Pancreas (tissue), 10 donors: ENCODE measurements around the gene EPHA3. TPM values are rescaled to one million over a fixed set of nuclear protein-coding genes. Genes with fewer than 3 reads are reported as not detected.

Source experiments
- ATAC-seq, 4 donors: fragments of 200-7000 bp; cut with Tn5 transposase; one replicate each; pipeline versions ENCODE4 v1.8.0 to v1.9.1; 2020; ENCODE audit warnings: mild to moderate bottlenecking in 4 of 4, moderate library complexity in 4 of 4
- DNase-seq, 6 donors: peaks; one replicate each; pipeline ENCODE4 v3.0.0-alpha.2; 2020
- FAIRE-seq: peaks from 2 replicates; lab custom pipeline; 2012; peaks lifted over from hg19 to GRCh38; lab: Jason Lieb, UNC
- H3K27ac ChIP-seq, 4 donors: fragments of 200-600 bp; sonication (generic); 1 replicate in 3 of 4; 2 replicates in 1 of 4; pipeline versions ENCODE4 v1.5.0 to v1.8.0; 2020
- H3K27me3 ChIP-seq, 4 donors: fragments of 200-600 bp; one replicate each; pipeline ENCODE4 v1.8.0; 2021
- H3K36me3 ChIP-seq, 3 donors: fragments of 200-600 bp; sonication (generic) in 1 of 3; one replicate each; pipeline versions ENCODE4 v1.5.0 to v1.8.0; 2020 to 2021
- H3K4me1 ChIP-seq, 3 donors: fragments of 200-600 bp; one replicate each; pipeline ENCODE4 v1.8.0; 2021
- H3K4me3 ChIP-seq, 4 donors: fragments of 200-600 bp; sonication (generic) in 2 of 4; one replicate each; pipeline versions ENCODE4 v1.5.0 to v1.8.0; 2020 to 2021
- H3K9me3 ChIP-seq, 4 donors: fragments of 200-600 bp; one replicate each; pipeline ENCODE4 v1.8.0; 2021
- WGBS, 2 donors: extraction: QIAGEN DNeasy Blood & Tissue Kit; methylation state at CpG; one replicate each; pipeline ENCODE4 v1.1.7; 2013; 5-methylcytosine and 5-hydroxymethylcytosine counted together
- intact Hi-C, 3 donors: fragments of 100-400 bp; cut with DNase I; formaldehyde crosslinking; loops; one replicate each; pipeline versions ENCODE4 v1.11.1 to v1.14.2; 2022
- polyA plus RNA-seq, 2 donors: library from polyadenylated mRNA; stranded (reverse); fragments of 200-250 nt; gene quantifications; one replicate each; pipeline ENCODE4 v1.2.3, GENCODE V29; 2013
- total RNA-seq, 6 donors: library from RNA; stranded (reverse); fragmentation: NEBNext Ultra II Directional in 4 of 6; extraction: Animal tissue kit (Norgen Biotek cat#: 25700) in 4 of 6; gene quantifications; one replicate each; pipeline versions ENCODE4 v1.2.1 to v1.2.4, GENCODE V29; 2021 to 2023
- TF ChIP-seq, protein P1 (sequence below), 4 donors: fragments of 200-600 bp; sonication (generic) in 3 of 4; IDR thresholded peaks; one replicate each; pipeline versions ENCODE4 v1.5.0 to v1.8.0; 2021; ENCODE audit warnings: antibody characterized with exemption in 4 of 4
- donor health status: healthy with polysubstance abuse.
- donor health status: DM: no; HTN: no; CAD: no; lungs with moderate emphysema.
- donor health status: DM: no; HTN: no; CAD: no.
- donor health status: control.
- donor health status: control.
- donor health status: Bipolar disorder and iron deficiency.
- donor health status: DM: yes; HTN: yes; CAD: no.
- donor health status: DM: no; HTN: no; CAD: no.
- donor health status: DM: no; HTN: no; CAD: no.
- donor health status: DM: yes; HTN: yes; CAD: no.

Gene EPHA3
- total and polyA plus RNA-seq, 8 donors: 0.27 to 7.7 (median 0.80) TPM

DNA sequence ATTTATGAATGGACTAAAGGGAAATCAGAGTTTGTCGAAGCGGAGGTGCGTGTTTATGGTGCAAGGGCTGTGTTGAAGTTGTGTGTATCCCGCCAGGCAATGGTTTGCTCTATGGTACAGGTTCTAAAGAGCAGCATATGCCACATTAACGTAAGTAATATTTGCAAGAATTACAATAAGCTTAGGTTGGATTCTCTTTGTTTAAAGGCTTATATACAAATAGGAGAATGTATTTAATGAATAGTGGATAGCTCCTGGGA, 800 bp downstream of the EPHA3 start:
- H3K36me3 ChIP-seq: no peaks in the 10 kb centered on the region

GRCh38 chr3:89113344-89113743, 5.9 kb downstream of the EPHA3 start:
- FAIRE-seq: no peak
- no peak for DNase-seq
- TF ChIP-seq, protein P1, sequence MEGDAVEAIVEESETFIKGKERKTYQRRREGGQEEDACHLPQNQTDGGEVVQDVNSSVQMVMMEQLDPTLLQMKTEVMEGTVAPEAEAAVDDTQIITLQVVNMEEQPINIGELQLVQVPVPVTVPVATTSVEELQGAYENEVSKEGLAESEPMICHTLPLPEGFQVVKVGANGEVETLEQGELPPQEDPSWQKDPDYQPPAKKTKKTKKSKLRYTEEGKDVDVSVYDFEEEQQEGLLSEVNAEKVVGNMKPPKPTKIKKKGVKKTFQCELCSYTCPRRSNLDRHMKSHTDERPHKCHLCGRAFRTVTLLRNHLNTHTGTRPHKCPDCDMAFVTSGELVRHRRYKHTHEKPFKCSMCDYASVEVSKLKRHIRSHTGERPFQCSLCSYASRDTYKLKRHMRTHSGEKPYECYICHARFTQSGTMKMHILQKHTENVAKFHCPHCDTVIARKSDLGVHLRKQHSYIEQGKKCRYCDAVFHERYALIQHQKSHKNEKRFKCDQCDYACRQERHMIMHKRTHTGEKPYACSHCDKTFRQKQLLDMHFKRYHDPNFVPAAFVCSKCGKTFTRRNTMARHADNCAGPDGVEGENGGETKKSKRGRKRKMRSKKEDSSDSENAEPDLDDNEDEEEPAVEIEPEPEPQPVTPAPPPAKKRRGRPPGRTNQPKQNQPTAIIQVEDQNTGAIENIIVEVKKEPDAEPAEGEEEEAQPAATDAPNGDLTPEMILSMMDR (IDR thresholded peaks at IDR 0.05): no peak
- H3K4me3 ChIP-seq: no peak overlapping the region
- intact Hi-C loops: no loop called here
- peaks cover 5 to 36% (median 18%) of the 10 kb centered on the region in 4 donors for H3K27me3 ChIP-seq
- no peak for ATAC-seq
- no peaks in the 10 kb centered on the region for H3K36me3 ChIP-seq
- 42 to 52% methylated on average over 4 of the region's 4 CpGs for WGBS, 2 donors
- H3K9me3 ChIP-seq: no peaks in the 10 kb centered on the region
- no peak overlapping the region for H3K27ac ChIP-seq
- H3K4me1 ChIP-seq: no peaks in the 10 kb centered on the region

More for the DNA sequence above, 800 bp downstream of the EPHA3 start:
- peaks cover 5 to 61% (median 21%) of the 10 kb centered on the region in 4 donors for H3K27me3 ChIP-seq
- FAIRE-seq: no peak
- no peak for DNase-seq
- peak in 1 of 4 donors; percentile 25 for ATAC-seq
- peaks cover 0 to 5% (median 0%) of the 10 kb centered on the region in 3 donors for H3K4me1 ChIP-seq
- intact Hi-C loops: loop anchor here in 1 of 3 donors (10.0 kb wide), 1 partner anchor 903 kb away; no protein-coding TSS in a partner anchor
- TF ChIP-seq, protein P1 (IDR thresholded peaks at IDR 0.05): no peak
- H3K27ac ChIP-seq: no peak overlapping the region
- 32 to 36% methylated on average over 5 of the region's 5 CpGs for WGBS, 2 donors
- H3K9me3 ChIP-seq: no peaks in the 10 kb centered on the region
- H3K4me3 ChIP-seq: peak overlapping the region in 2 of 4 donors; percentile 5 to 17

- Histone ChIP-seq H3K27ac (no peak overlapping the region), H3K9me3 (no peaks in the 10 kb centered on the region), H3K4me3 (peak overlapping the region in 3 of 4 donors; percentile 5 to 41 (median 26)), H3K36me3 (no peaks in the 10 kb centered on the region), H3K27me3 (peaks cover 5 to 32% (median 14%) of the 10 kb centered on the region in 4 donors), H3K4me1 (no peaks in the 10 kb centered on the region)
- TF ChIP-seq, protein P1 (IDR thresholded peaks at IDR 0.05): peak; percentile 17 to 57 (median 44)
- intact Hi-C loops: no loop called here
- FAIRE-seq (no peak), ATAC-seq (peak; percentile 98 to 99 (median 99)), DNase-seq (peak; percentile 52 to 88 (median 62))
- 3 to 4% methylated on average over 42 of the region's 42 CpGs for WGBS, 2 donors
These were observed 6.7 kb downstream of the EPHA3 start for GRCh38 chr3:89113893-89114840.

DNA sequence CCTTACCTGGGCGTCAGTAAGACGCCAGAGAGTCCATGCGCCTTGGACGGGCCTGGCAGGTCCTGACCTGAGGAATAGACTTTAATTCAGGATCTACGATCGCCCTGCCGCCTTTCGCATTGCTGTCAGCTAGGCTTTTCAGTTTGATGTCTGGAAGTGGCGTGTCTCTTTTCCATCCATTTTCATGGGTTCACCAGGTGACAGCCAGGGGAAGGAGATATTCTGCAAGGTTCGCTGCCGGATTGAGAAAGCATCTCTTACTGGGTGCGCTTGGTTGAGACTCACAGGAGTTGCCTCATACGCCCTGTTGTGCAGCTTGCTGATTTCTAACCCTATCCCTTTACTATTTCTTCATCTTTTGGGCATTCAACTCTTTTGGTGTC, 7.4 kb downstream of the EPHA3 start:
- H3K4me1 ChIP-seq: no peaks in the 10 kb centered on the region
- intact Hi-C loops: no loop called here
- ATAC-seq (peak in 1 of 4 donors; percentile 16), DNase-seq (no peak), FAIRE-seq (no peak)
- peaks cover 5 to 26% (median 10%) of the 10 kb centered on the region in 4 donors for H3K27me3 ChIP-seq
- 11 to 12% methylated on average over 13 of the region's 13 CpGs for WGBS, 2 donors
- H3K4me3 ChIP-seq: peak overlapping the region in 3 of 4 donors; percentile 5 to 41 (median 26)
- no peaks in the 10 kb centered on the region for H3K9me3 ChIP-seq
- H3K27ac ChIP-seq: no peak overlapping the region
- no peaks in the 10 kb centered on the region for H3K36me3 ChIP-seq
- TF ChIP-seq, protein P1 (IDR thresholded peaks at IDR 0.05): peak in 1 of 4 donors; percentile 5

GRCh38 chr3:89116476-89116875, 9.1 kb downstream of the EPHA3 start:
- TF ChIP-seq, protein P1 (IDR thresholded peaks at IDR 0.05): no peak
- Histone ChIP-seq H3K27me3 (peaks cover 0 to 14% (median 7%) of the 10 kb centered on the region in 4 donors), H3K36me3 (no peaks in the 10 kb centered on the region), H3K27ac (no peak overlapping the region), H3K4me1 (no peaks in the 10 kb centered on the region), H3K4me3 (no peak overlapping the region), H3K9me3 (no peaks in the 10 kb centered on the region)
- no peak for ATAC-seq
- FAIRE-seq: no peak
- no peak for DNase-seq
- intact Hi-C loops: no loop called here
